ENCODE results near the gene JAG2.

Gene JAG2

GRCh38 chr14:105181549-105182295 is 13.1 kb upstream of the JAG2 start:
- no peak for DNase-seq (ENCODE audit: low spot score)

DNA sequence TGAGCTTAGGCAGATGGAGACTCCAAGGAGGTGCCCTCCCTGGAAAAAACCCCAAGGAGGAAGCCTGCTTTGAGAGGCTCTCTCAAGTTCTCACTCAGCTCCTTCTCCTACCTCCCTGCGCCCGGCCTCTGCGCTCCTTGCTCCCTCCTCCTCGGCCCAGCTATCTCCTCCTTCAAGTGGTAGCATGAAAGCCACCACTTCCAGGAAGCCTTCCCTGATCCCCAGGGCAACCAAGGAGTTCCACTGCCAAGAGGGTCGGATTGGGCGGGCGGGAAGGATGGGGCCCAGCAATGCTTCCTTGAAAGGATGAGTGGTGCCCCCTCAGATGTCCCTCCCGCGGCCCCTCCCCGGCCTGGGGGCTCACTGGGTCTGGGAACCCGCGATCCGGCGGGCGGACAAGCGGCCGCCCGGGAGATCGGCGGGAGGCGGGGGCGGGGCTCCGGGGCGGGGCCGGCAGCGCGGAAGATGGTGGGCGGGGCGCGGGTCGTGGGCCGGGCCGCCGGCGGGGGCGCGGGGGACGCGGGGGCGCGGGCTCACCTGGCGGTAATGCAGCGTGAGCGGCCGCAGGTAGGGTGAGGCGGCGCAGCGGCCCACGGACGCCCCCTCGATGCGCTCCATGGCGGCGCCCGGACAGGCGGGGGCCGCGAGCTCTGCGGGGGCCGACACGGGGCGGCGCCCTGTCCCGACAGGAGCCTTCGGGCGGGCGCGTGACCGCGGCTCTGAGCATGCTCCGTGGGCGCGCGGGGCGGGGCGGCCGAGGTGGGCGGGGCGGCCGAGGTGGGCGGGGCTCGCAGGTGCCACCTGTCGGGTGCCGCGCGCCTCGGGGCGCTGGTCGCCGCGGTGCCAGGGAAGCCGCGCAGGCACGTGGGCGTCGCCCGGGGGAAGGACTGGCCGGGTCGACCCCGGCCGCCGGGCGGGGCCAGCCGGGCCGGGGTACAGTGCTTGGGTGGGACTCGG is 12.3 kb upstream of the JAG2 start, which contains the start of gene NUDT14:
NUDT14 (minus strand) TSS at position 721 of the 957 bp plus-strand sequence; CDS start at position 618, 103 bp downstream.
- DNase-seq (ENCODE audit: low spot score) = no peak

DNA sequence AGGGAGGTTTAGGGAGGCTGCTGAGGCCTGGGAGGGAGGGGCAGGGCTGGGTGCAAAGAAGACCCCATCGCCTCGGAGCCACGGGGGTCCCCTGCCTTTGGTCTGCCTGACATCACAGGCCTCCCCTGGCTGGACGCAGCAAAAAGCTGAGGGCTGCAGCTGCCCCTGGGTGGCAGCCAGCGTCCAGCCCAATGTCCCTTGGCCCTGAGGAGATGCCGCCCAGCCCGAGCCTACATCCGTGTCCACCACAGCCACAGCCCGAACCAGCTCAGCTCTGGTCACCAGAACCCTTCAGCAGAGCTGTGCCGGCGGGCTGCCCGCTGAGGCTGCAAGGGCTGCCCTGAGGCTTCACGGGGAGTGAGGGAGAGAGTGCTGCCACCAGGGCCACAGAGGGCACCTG is 10.6 kb upstream of the JAG2 start:
- no peak for DNase-seq (ENCODE audit: low spot score)

DNA sequence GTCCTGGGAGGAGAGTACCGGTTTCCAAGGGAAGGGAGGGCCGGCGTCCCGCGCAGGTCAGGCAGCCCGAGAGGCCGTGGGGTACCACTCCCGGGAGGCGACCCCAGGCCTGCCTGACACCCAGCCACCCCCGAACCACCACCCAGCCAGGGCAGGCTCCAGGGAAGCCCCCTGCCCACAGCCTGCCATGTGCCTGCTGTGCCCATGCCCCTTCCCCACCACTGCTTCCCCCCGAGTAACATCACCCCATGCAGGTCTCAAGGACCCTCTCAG is 10.2 kb upstream of the JAG2 start:
- no peak for DNase-seq (ENCODE audit: low spot score)

DNA sequence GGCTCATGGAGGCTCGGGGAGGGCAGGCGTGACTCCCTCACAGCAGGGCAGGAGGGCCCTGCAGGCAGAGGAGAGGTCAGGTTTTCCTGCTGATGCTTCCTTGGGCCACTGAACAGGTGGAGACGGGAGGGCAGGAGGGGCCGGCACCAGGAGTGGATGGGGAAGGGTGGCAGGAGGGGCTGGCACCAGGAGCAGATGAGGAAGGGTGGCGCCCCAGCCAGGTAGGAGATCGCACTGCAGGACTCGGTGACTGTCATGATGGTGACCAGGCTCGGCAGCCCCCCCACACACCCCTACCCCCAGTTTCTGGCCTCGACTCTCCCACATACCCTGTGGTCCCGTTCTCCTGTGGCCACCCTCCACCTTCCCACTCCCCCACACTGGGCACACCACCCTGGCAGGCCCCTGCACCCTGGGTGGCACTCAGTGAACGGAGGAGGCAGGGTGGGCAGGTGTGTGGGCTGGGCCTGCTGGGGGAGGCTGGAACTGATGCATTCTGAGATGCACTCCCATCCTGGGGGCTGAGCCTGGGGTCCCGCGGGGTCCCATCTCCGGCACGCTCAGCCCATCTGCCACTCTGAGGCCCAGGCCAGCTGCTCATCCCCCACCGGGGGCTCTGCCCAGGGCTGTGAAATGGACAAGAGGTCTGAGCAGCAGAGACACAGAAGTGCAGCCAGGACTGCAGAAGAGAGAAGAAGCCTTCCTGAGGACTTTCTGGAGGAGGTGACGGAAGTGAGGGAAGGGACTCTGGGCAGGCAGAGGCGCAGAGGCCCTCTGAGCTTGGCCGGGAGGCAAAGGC is 9.7 kb upstream of the JAG2 start:
- DNase-seq (ENCODE audit: low spot score) = no peak

- DNase-seq (ENCODE audit: low spot score) = no peak
Observed at GRCh38 chr14:105177082-105177481, 8.5 kb upstream of the JAG2 start.

DNA sequence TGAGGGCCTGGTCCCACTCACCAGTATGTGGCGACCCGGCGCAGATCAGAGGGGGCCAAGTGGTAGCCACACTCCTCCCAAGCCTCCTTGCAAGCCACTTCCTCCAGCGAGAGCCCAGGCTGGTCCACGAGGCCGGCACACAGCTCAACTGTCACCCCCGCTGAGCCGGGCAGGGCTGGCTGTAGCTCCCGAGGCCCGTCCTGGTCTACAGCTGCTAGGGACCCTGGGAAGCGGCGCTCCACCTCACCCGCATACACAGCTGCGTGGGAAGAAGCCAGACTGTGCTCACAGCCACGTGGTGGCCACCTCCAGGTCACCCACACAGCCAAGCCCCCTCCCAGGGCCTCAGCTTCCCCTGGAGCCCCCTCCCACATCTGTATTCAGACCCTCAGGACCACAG is 7.9 kb upstream of the JAG2 start:
- no peak for DNase-seq (ENCODE audit: low spot score)

GRCh38 chr14:105173901-105174894 is 5.6 kb upstream of the JAG2 start:
- no peak for DNase-seq (ENCODE audit: low spot score)

GRCh38 chr14:105173145-105173544 is 4.6 kb upstream of the JAG2 start:
- no peak for DNase-seq (ENCODE audit: low spot score)

- DNase-seq (ENCODE audit: low spot score) = no peak
Observed at GRCh38 chr14:105172476-105172875, 3.9 kb upstream of the JAG2 start.

DNA sequence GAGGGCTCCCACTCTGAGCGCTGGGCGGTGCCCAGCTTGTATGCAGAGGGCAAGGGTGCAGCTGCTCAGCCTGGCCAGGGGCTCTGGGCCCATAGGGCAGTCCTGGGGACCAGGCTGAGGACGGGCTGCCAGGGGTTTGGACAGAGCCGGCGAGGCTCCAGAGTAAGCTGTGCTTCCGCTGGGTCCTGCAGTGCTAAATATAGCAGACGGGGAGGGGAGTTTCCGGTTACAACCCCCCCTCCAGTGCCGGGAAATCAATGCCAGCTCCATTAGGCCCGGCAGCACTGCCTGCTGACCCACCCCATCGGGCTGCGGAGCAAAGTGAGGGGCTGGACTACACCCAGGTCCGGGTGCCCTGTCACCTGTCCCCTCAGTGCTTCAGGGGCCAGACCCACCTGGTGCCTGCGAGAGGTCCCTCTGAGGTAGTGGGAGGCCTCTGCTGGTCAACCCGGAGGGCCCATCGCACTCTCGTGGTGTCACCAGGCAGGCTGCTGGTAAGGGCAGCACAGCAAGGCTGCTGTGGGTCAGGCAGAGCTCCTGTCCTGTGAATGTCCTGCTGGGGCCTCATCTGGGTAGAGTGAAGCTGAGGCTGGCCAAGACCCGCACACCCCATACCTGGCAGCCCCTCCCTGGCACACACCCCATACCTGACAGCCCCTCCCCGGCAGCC is 2.6 kb upstream of the JAG2 start:
- DNase-seq (ENCODE audit: low spot score) = no peak

- no peak for DNase-seq (ENCODE audit: low spot score)
Observed at GRCh38 chr14:105169776-105170655, 1.4 kb upstream of the JAG2 start.

DNA sequence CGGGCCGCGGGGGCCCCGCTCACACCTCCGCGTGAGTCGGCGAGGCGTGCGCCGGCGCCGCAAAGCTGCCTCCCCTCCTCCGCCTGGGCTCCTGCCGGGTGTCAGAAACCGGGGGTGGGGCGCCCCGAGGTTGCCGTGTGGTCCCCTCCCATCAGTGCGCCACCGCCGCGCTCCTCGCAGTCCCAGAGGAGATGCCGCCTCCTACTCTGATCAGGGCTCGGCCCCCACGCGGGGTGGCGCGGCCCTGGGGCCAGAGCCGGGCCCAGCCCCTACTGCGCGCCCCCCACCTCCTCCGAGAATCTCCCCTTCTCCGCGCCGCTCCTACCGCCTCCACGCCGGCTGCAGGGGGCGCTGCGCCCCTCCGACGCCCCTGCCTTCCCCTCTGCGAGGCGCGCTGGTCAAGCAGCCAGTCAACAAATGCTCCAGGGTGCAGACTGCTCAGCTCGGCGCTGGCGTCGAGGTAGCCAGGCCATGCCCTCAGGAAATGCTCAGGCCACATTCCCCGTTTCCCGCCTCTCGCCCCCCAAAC is 467 bp upstream of the JAG2 start:
- no peak for DNase-seq (ENCODE audit: low spot score)

DNA sequence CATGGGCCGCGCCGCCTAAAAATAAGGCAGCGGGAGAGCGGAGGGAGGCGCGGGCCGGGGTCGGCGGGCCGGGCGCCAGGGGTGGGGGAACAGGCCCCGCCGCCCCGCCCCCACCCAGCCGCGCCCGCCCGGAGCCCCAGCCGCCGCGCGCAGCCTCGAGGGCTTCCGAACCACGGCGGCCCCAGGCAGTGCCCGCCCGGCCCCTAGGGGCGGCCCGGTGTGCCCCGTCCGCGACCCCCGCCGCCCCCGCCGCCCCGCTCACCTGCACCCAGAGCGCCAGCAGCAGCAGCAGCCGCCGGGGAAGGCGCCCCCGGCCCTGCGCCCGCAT is 519 bp downstream of the JAG2 start:
- DNase-seq (ENCODE audit: low spot score) = no peak

DNA sequence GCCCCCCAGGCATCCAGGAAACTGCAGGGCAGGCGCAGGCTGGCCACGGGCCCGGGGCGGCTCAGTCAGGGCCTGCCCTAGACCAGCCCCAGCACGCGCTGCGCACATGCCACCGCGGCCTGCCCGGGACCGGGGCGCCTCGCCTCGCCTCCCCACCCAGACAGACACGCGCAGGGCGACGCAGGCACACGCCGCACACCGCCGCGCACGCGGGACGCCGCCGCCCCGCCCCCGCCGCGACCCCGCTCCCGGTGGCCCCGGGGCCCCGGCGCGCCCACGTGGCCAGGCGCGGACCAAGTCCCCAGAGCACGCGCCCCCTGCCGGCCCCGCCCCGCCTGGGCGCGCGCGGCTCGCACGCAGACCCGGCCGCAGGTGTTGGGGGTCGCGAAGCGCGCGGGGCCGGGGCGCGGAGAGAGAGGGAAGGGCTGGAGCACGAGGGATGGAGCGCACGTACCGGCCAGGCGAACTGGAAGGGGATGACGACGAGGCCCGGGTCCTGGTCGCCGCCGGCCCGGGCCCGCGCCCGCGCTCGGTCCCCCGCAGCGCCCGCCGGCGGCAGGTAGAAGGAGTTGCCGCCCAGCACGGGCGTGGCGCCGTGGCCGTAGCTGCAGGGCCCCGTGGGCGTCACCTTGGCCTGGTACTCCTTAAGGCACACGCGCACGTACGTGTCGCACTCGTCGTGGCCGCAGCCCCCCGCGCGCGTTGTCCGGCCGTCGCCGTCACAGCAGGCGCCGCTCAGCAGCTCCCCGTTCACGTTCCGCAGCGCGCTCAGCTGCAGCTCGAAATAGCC is 1.1 kb downstream of the JAG2 start:
- DNase-seq (ENCODE audit: low spot score) = no peak

DNA sequence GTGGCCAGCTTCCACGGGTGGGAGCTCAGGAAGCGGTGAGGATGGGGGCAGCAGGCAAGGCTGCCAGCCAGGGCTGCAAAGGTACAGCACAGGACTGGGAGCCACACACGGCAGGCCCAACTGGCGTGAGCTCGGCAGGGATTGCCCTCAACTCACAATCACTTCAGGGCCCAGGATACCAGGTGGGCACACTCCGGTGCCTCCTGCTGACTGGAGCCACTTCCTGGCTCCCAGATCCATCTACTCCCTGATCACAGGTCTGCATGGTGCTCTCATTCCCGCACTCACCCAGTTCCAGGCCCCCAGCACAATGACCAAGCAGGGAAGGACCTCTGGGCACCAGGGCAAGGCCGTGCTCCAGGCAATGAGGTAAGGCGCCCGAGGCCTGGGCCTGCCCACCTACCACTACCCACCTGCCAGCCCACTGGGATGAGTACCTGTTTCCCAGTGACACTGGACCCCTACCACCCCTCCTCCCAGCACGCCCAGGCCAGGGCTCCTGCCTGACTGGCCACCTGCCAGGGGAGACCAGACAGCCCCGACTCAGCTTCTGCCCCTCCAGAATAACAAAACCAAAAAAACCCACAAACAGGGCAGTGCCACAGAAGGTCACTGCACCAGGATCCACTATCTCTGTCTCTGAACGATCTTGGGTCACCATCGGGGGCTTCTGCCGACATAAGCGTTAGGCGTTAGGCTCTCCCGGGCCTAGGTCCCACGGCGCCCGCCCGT is 1.8 kb downstream of the JAG2 start:
- no peak for DNase-seq (ENCODE audit: low spot score)

GRCh38 chr14:105165761-105166485 is 2.7 kb downstream of the JAG2 start:
- DNase-seq (ENCODE audit: low spot score) = no peak

Measured in Ammon's horn (tissue), 1 donor.